ENCODE data around the gene REN. TPM values are rescaled to one million over a fixed set of nuclear protein-coding genes. Genes with fewer than 3 reads are reported as not detected.

The REN gene
- under 1 TPM; 0.18 to 0.59 TPM for total RNA-seq
- long read RNA-seq, partial matches to known transcripts: 0 of 1 reads
- long read RNA-seq, other reads (novel, unspliced or antisense): 1 of 1 reads

- peak; percentile 52 for ATAC-seq
- intact Hi-C loops (cut with DNase I, micrococcal nuclease): loop anchor here in 1 of 2 donors (10.0 kb wide), 1 partner anchor 199 kb away; no protein-coding TSS in a partner anchor
- DNase-seq: no peak
Observed at GRCh38 chr1:204166219-204166618, at the start of gene REN. Gene REN, minus strand, starts transcription at chr1:204166337. Its CDS starts 44 bp downstream, at chr1:204166293.

GRCh38 chr1:204213668-204214662, 47.8 kb upstream of the REN start, which contains the start of gene GOLT1A:
Gene GOLT1A, minus strand, starts transcription at chr1:204213988. Its CDS starts 82 bp downstream, at chr1:204213906.
- DNase-seq: peak; percentile 86 to 90
- intact Hi-C loops (cut with DNase I, micrococcal nuclease): loop anchor here in 1 of 2 donors (5.0 kb wide), 1 partner anchor 148 kb away; no protein-coding TSS in a partner anchor
- peak; percentile 94 for ATAC-seq

- no peak for DNase-seq
- no peak for ATAC-seq
- intact Hi-C loops (cut with DNase I, micrococcal nuclease): loop anchor here in 1 of 2 donors (5.0 kb wide), 1 partner anchor 150 kb away; no protein-coding TSS in a partner anchor
Observed at GRCh38 chr1:204212715-204213114, 46.6 kb upstream of the REN start.

- intact Hi-C loops (cut with DNase I, micrococcal nuclease): loop anchor here in 1 of 2 donors (5.0 kb wide), 1 partner anchor 151 kb away; no protein-coding TSS in a partner anchor
- no peak for ATAC-seq
- DNase-seq: no peak
Observed at GRCh38 chr1:204211046-204211445, 44.9 kb upstream of the REN start.

- DNase-seq: peak; percentile 40 to 81
- intact Hi-C loops (cut with DNase I, micrococcal nuclease): loop anchor here in 1 of 2 donors (5.0 kb wide), 1 partner anchor 45 kb away; no protein-coding TSS in a partner anchor
- peak; percentile 90 for ATAC-seq
Observed at GRCh38 chr1:204207136-204207616, 41.0 kb upstream of the REN start.

- intact Hi-C loops (cut with DNase I, micrococcal nuclease): loop anchor here in 1 of 2 donors (5.0 kb wide), 1 partner anchor 44 kb away; no protein-coding TSS in a partner anchor
- ATAC-seq (no peak), DNase-seq (no peak)
Observed at GRCh38 chr1:204206121-204206520, 40.0 kb upstream of the REN start.

GRCh38 chr1:204205486-204205885, 39.3 kb upstream of the REN start:
- intact Hi-C loops (cut with DNase I, micrococcal nuclease): loop anchor here in 1 of 2 donors (5.0 kb wide), 1 partner anchor 43 kb away; no protein-coding TSS in a partner anchor
- DNase-seq: no peak
- no peak for ATAC-seq

- DNase-seq: no peak
- intact Hi-C loops (cut with DNase I, micrococcal nuclease): loop anchor here in 1 of 2 donors (5.0 kb wide), 1 partner anchor 43 kb away; no protein-coding TSS in a partner anchor
- no peak for ATAC-seq
Observed at GRCh38 chr1:204204944-204205343, 38.8 kb upstream of the REN start.

- DNase-seq: peak in 1 of 2 donors; percentile 18
- intact Hi-C loops (cut with DNase I, micrococcal nuclease): no loop called here
- ATAC-seq: no peak
Observed at GRCh38 chr1:204203206-204203767, 37.1 kb upstream of the REN start.

GRCh38 chr1:204202481-204202880, 36.3 kb upstream of the REN start:
- DNase-seq: peak in 1 of 2 donors; percentile 4
- intact Hi-C loops (cut with DNase I, micrococcal nuclease): no loop called here
- ATAC-seq: no peak

- no peak for ATAC-seq
- intact Hi-C loops (cut with DNase I, micrococcal nuclease): no loop called here
- peak in 1 of 2 donors; percentile 17 for DNase-seq
Observed at GRCh38 chr1:204201348-204202040, 35.4 kb upstream of the REN start.

GRCh38 chr1:204199579-204199978, 33.4 kb upstream of the REN start:
- ATAC-seq (no peak), DNase-seq (peak in 1 of 2 donors; percentile 8)
- intact Hi-C loops (cut with DNase I, micrococcal nuclease): no loop called here

GRCh38 chr1:204198348-204199340, 32.5 kb upstream of the REN start:
- DNase-seq: no peak
- peak; percentile 49 for ATAC-seq

GRCh38 chr1:204197068-204197467, 30.9 kb upstream of the REN start:
- DNase-seq (no peak), ATAC-seq (no peak)
- intact Hi-C loops (cut with DNase I, micrococcal nuclease): no loop called here

More at GRCh38 chr1:204198348-204199340, 32.5 kb upstream of the REN start:
- intact Hi-C loops (cut with DNase I, micrococcal nuclease): no loop called here

GRCh38 chr1:204196068-204196795, 30.1 kb upstream of the REN start, which contains the start of gene KISS1:
Gene KISS1, minus strand, starts transcription at chr1:204196491. Its CDS starts 3,615 bp downstream, at chr1:204192876.
- intact Hi-C loops (cut with DNase I, micrococcal nuclease): no loop called here
- ATAC-seq (no peak), DNase-seq (no peak)

GRCh38 chr1:204194771-204195170, 28.6 kb upstream of the REN start:
- intact Hi-C loops (cut with DNase I, micrococcal nuclease): no loop called here
- no peak for DNase-seq
- ATAC-seq: no peak
